Measurements from ENCODE around the gene AHCYL2.
"Not testable (repeated sequence)": the region's sequence is repeated elsewhere in the genome, so short reads cannot be mapped to it uniquely, and the experiment has no call there.

The AHCYL2 gene

GRCh38 chr7:129218514-129219062 is 6.2 kb upstream of the AHCYL2 start:
- Histone ChIP-seq H4K20me1 (ENCODE audit: insufficient read depth, low read length) (no peaks in the 10 kb centered on the region), H3K4me2 (ENCODE audit: low read length) (no peak overlapping the region), H3K36me3 (ENCODE audit: insufficient read depth, low read length) (no peaks in the 10 kb centered on the region), H3K9me2 (ENCODE audit: low read depth, low read length) (no peaks in the 10 kb centered on the region), H3K79me2 (ENCODE audit: insufficient read depth, low read length) (no peaks in the 10 kb centered on the region), H2AFZ (ENCODE audit: low read length) (no peak overlapping the region), H3K27me3 (ENCODE audit: insufficient read depth, low read length) (no peaks in the 10 kb centered on the region), H3K4me3 (ENCODE audit: low read depth, low read length, poor library complexity, severe bottlenecking) (no peak overlapping the region), H3K4me1 (ENCODE audit: insufficient read depth, low read length, severe bottlenecking) (peaks cover 12% of the 10 kb centered on the region), H3K9me3 (ENCODE audit: low read length) (no peaks in the 10 kb centered on the region), H3F3A (ENCODE audit: insufficient read depth, low read length) (no peaks in the 10 kb centered on the region), H3K27ac (ENCODE audit: low read depth, low read length, poor library complexity, severe bottlenecking) (no peak overlapping the region), H3K9ac (ENCODE audit: low read length) (no peak overlapping the region)
- TF ChIP-seq CTCF (IDR thresholded peaks at IDR 0.05; ENCODE audit: low read length) (peak; percentile 100), EZH2 (IDR thresholded peaks at IDR 0.05; ENCODE audit: borderline replicate concordance, low read length) (no peak)

GRCh38 chr7:129219166-129219565 is 5.7 kb upstream of the AHCYL2 start:
- not testable (repeated sequence) for H3K4me3 ChIP-seq (ENCODE audit: low read depth, low read length, poor library complexity, severe bottlenecking); H3K79me2 ChIP-seq (ENCODE audit: insufficient read depth, low read length); H3K9ac ChIP-seq (ENCODE audit: low read length); H3K27ac ChIP-seq (ENCODE audit: low read depth, low read length, poor library complexity, severe bottlenecking); H3K36me3 ChIP-seq (ENCODE audit: insufficient read depth, low read length); H3F3A ChIP-seq (ENCODE audit: insufficient read depth, low read length); H3K4me2 ChIP-seq (ENCODE audit: low read length); H4K20me1 ChIP-seq (ENCODE audit: insufficient read depth, low read length); H3K9me2 ChIP-seq (ENCODE audit: low read depth, low read length); H3K27me3 ChIP-seq (ENCODE audit: insufficient read depth, low read length); H2AFZ ChIP-seq (ENCODE audit: low read length); H3K9me3 ChIP-seq (ENCODE audit: low read length)
- H3K4me1 ChIP-seq (ENCODE audit: insufficient read depth, low read length, severe bottlenecking): peaks cover 15% of the 10 kb centered on the region

GRCh38 chr7:129222064-129222463 is 2.8 kb upstream of the AHCYL2 start:
- no peak overlapping the region for H3K9ac ChIP-seq (ENCODE audit: low read length)
- no peaks in the 10 kb centered on the region for H3K36me3 ChIP-seq (ENCODE audit: insufficient read depth, low read length)
- no peaks in the 10 kb centered on the region for H3K9me3 ChIP-seq (ENCODE audit: low read length)
- H4K20me1 ChIP-seq (ENCODE audit: insufficient read depth, low read length): no peaks in the 10 kb centered on the region
- H3K9me2 ChIP-seq (ENCODE audit: low read depth, low read length): no peaks in the 10 kb centered on the region
- no peaks in the 10 kb centered on the region for H3K79me2 ChIP-seq (ENCODE audit: insufficient read depth, low read length)
- peaks cover 28% of the 10 kb centered on the region for H3K4me1 ChIP-seq (ENCODE audit: insufficient read depth, low read length, severe bottlenecking)
- H3K27me3 ChIP-seq (ENCODE audit: insufficient read depth, low read length): no peaks in the 10 kb centered on the region
- H3K27ac ChIP-seq (ENCODE audit: low read depth, low read length, poor library complexity, severe bottlenecking): no peak overlapping the region
- no peak overlapping the region for H2AFZ ChIP-seq (ENCODE audit: low read length)
- no peak overlapping the region for H3K4me3 ChIP-seq (ENCODE audit: low read depth, low read length, poor library complexity, severe bottlenecking)
- H3K4me2 ChIP-seq (ENCODE audit: low read length): peak overlapping the region; percentile 45
- TF ChIP-seq CTCF (IDR thresholded peaks at IDR 0.05; ENCODE audit: low read length) (no peak), EZH2 (IDR thresholded peaks at IDR 0.05; ENCODE audit: borderline replicate concordance, low read length) (no peak)
- no peaks in the 10 kb centered on the region for H3F3A ChIP-seq (ENCODE audit: insufficient read depth, low read length)

GRCh38 chr7:129225206-129225930 is 538 bp downstream of the AHCYL2 start:
- H3K27ac ChIP-seq (ENCODE audit: low read depth, low read length, poor library complexity, severe bottlenecking): no peak overlapping the region
- peak overlapping the region; percentile 68 for H3K4me3 ChIP-seq (ENCODE audit: low read depth, low read length, poor library complexity, severe bottlenecking)
- H3K27me3 ChIP-seq (ENCODE audit: insufficient read depth, low read length): no peaks in the 10 kb centered on the region
- no peaks in the 10 kb centered on the region for H3K36me3 ChIP-seq (ENCODE audit: insufficient read depth, low read length)
- peak overlapping the region; percentile 59 for H3K9ac ChIP-seq (ENCODE audit: low read length)
- H3K4me1 ChIP-seq (ENCODE audit: insufficient read depth, low read length, severe bottlenecking): peaks cover 28% of the 10 kb centered on the region
- H3K4me2 ChIP-seq (ENCODE audit: low read length): peak overlapping the region; percentile 80
- no peaks in the 10 kb centered on the region for H3K9me3 ChIP-seq (ENCODE audit: low read length)
- H2AFZ ChIP-seq (ENCODE audit: low read length): no peak overlapping the region
- no peaks in the 10 kb centered on the region for H3K9me2 ChIP-seq (ENCODE audit: low read depth, low read length)
- H3K79me2 ChIP-seq (ENCODE audit: insufficient read depth, low read length): no peaks in the 10 kb centered on the region
- TF ChIP-seq EZH2 (IDR thresholded peaks at IDR 0.05; ENCODE audit: borderline replicate concordance, low read length) (no peak), CTCF (IDR thresholded peaks at IDR 0.05; ENCODE audit: low read length) (no peak; the same call in 1 of the 2 replicates)
- no peaks in the 10 kb centered on the region for H4K20me1 ChIP-seq (ENCODE audit: insufficient read depth, low read length)
- no peaks in the 10 kb centered on the region for H3F3A ChIP-seq (ENCODE audit: insufficient read depth, low read length)

Data from OCI-LY1 (cell line).